ENCODE results near the gene NUP188.

DNA sequence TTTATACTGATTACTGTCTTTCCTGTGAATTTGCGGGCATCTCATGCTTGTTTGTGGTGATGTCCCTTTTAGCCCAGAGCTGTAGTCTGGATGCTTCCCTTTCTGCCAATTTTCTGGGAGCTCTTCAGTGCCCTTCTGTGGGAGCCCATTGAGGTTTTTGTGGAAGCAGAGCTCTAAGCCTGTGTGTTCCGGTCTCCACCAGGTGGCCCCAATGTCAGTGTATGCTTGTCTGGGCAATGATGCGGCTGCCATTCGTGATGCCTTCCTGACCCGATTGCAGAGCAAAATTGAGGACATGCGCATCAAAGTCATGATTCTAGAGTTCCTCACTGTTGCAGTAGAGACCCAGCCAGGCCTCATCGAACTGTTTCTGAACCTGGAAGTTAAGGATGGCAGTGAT lies 45.5 kb downstream of the NUP188 start:
- TF ChIP-seq CTCF (IDR thresholded peaks at IDR 0.05; ENCODE audit: low read depth, low read length, poor library complexity, severe bottlenecking) (no peak), EZH2phosphoT487 (IDR thresholded peaks at IDR 0.05; ENCODE audit: borderline replicate concordance, low read length) (no peak)

All from DOHH2 (cell line).